CD14-positive monocyte (primary cell): ENCODE results near the gene RASGRP2. TPM values are rescaled to one million over a fixed set of nuclear protein-coding genes. Genes with fewer than 3 reads are reported as not detected.

Experiments used
- DNase-seq, 3 donors: peaks; one replicate each; pipeline ENCODE4 v3.0.0-alpha.2; 2011 to 2022
- H2AFZ ChIP-seq: 2 replicates; pipeline ENCODE4 v1.6.0; 2012; ENCODE audit warnings: mild to moderate bottlenecking, low read depth, low read length, inconsistent platforms; ENCODE audit not compliant: insufficient read depth, poor library complexity, severe bottlenecking
- H3K27ac ChIP-seq, 2 donors: 1 replicate in 1 of 2; 2 replicates in 1 of 2; pipeline ENCODE4 v1.5.1; 2012 to 2013; ENCODE audit warnings: low read length in 2 of 2, control low read depth in 1 of 2, inconsistent platforms in 1 of 2, low read depth in 1 of 2, mild to moderate bottlenecking in 1 of 2
- H3K27me3 ChIP-seq, 2 donors: one replicate each; pipeline versions ENCODE4 v1.6.0 to v1.6.1; 2011 to 2013; ENCODE audit warnings: low read length in 2 of 2; ENCODE audit not compliant: control insufficient read depth in 2 of 2, insufficient read depth in 2 of 2
- H3K36me3 ChIP-seq, 2 donors: replicated peaks in 1 of 2; 1 replicate in 1 of 2; 2 replicates in 1 of 2; pipeline versions ENCODE4 v1.5.1 to v1.6.1; 2012 to 2013; ENCODE audit warnings: low read length in 2 of 2, control low read depth in 1 of 2, inconsistent platforms in 1 of 2, mild to moderate bottlenecking in 1 of 2; ENCODE audit not compliant: insufficient read depth in 2 of 2, control insufficient read depth in 1 of 2
- H3K4me1 ChIP-seq, 2 donors: 1 replicate in 1 of 2; 2 replicates in 1 of 2; pipeline versions ENCODE4 v1.5.1 to v1.6.1; 2012 to 2013; ENCODE audit warnings: low read length in 2 of 2, control low read depth in 1 of 2, inconsistent platforms in 1 of 2, mild to moderate bottlenecking in 1 of 2, moderate library complexity in 1 of 2; ENCODE audit not compliant: insufficient read depth in 2 of 2, control insufficient read depth in 1 of 2
- H3K4me2 ChIP-seq: replicated peaks from 2 replicates; pipeline ENCODE3; 2012; ENCODE audit warnings: low read length, moderate library complexity, mild to moderate bottlenecking; ENCODE audit not compliant: poor library complexity, severe bottlenecking; ENCODE audit errors: extremely low read depth
- H3K4me3 ChIP-seq, 3 experiments: fragments of 200-600 bp in 1 of 3; sonication (generic) in 1 of 3; replicated peaks in 1 of 3; 1 replicate in 2 of 3; 2 replicates in 1 of 3; pipeline ENCODE4 v1.5.1; 2011 to 2013; ENCODE audit warnings: low read length in 3 of 3, mild to moderate bottlenecking in 3 of 3, control low read depth in 2 of 3, low read depth in 2 of 3, inconsistent platforms in 1 of 3, moderate library complexity in 1 of 3
- H3K79me2 ChIP-seq: 2 replicates; pipeline ENCODE4 v1.6.0; 2012; ENCODE audit warnings: mild to moderate bottlenecking, control low read depth, inconsistent platforms, low read length, moderate library complexity; ENCODE audit not compliant: insufficient read depth
- H3K9ac ChIP-seq: 2 replicates; pipeline ENCODE4 v1.6.0; 2017; ENCODE audit warnings: low read length, mild to moderate bottlenecking; ENCODE audit not compliant: insufficient read depth, poor library complexity, severe bottlenecking
- H3K9me3 ChIP-seq, 2 donors: replicated peaks in 1 of 2; 1 replicate in 1 of 2; 2 replicates in 1 of 2; pipeline versions ENCODE4 v1.5.1 to v1.6.1; 2012 to 2013; ENCODE audit warnings: low read length in 2 of 2, control low read depth in 1 of 2; ENCODE audit not compliant: control insufficient read depth in 1 of 2, insufficient read depth in 1 of 2
- H4K20me1 ChIP-seq: 2 replicates; pipeline ENCODE4 v1.6.0; 2012; ENCODE audit warnings: mild to moderate bottlenecking, low read length, control low read depth, moderate library complexity; ENCODE audit not compliant: insufficient read depth
- H3K27ac Mint-ChIP-seq, 7 donors: one replicate each; pipeline ENCODE4 v1.8.0; 2020; ENCODE audit warnings: mild to moderate bottlenecking in 7 of 7, mixed read lengths in 7 of 7, moderate library complexity in 6 of 7, inconsistent platforms in 2 of 7
- H3K27me3 Mint-ChIP-seq, 3 donors: one replicate each; pipeline ENCODE4 v1.8.0; 2021 to 2022; ENCODE audit warnings: low read depth in 3 of 3, mild to moderate bottlenecking in 3 of 3, mixed read lengths in 3 of 3, moderate library complexity in 3 of 3, inconsistent platforms in 1 of 3
- H3K36me3 Mint-ChIP-seq, 2 donors: one replicate each; pipeline ENCODE4 v1.8.0; 2020; ENCODE audit warnings: mixed read lengths in 2 of 2, inconsistent platforms in 1 of 2, mild to moderate bottlenecking in 1 of 2
- H3K4me1 Mint-ChIP-seq: one replicate; pipeline ENCODE4 v1.8.0; 2020; ENCODE audit warnings: mild to moderate bottlenecking, mixed read lengths
- H3K4me3 Mint-ChIP-seq, 2 donors: one replicate each; pipeline ENCODE4 v1.8.0; 2020; ENCODE audit warnings: mild to moderate bottlenecking in 2 of 2, mixed read lengths in 2 of 2, moderate library complexity in 1 of 2
- H3K9me3 Mint-ChIP-seq, 7 donors: one replicate each; pipeline ENCODE4 v1.8.0; 2020 to 2022; ENCODE audit warnings: mixed read lengths in 7 of 7, mild to moderate bottlenecking in 6 of 7, moderate library complexity in 6 of 7, inconsistent platforms in 2 of 7
- CTCF ChIP-seq: fragments of 200-600 bp; IDR thresholded peaks from one replicate; pipeline ENCODE4 v1.8.0; 2022; ENCODE audit warnings: antibody characterized with exemption, mild to moderate bottlenecking
- WGBS: methylation state at CpG from one replicate; pipeline ENCODE4 v1.1.5; 2013; ENCODE audit warnings: missing lambda C conversion rate; ENCODE audit not compliant: insufficient coverage; 5-methylcytosine and 5-hydroxymethylcytosine counted together
- intact Hi-C, 2 donors: fragments of 100-400 bp; cut with micrococcal nuclease; formaldehyde crosslinking; loops; one replicate each; pipeline versions ENCODE4 v1.15.0 to v1.15.1; 2023
- polyA plus RNA-seq, 3 donors: library from polyadenylated mRNA; depleted of rRNA in 1 of 3; unstranded in 2 of 3; stranded (reverse) in 1 of 3; fragments of 300-500 nt in 2 of 3; fragments of >200 nt in 1 of 3; fragmentation: Illumina TruSeq in 2 of 3; gene quantifications; 1 replicate in 2 of 3; 2 replicates in 1 of 3; pipeline ENCODE4 v1.2.3, GENCODE V29; 2012 to 2021

The RASGRP2 gene
- polyA plus RNA-seq, 3 donors: 67.6 to 242 (median 68.8) TPM

DNA sequence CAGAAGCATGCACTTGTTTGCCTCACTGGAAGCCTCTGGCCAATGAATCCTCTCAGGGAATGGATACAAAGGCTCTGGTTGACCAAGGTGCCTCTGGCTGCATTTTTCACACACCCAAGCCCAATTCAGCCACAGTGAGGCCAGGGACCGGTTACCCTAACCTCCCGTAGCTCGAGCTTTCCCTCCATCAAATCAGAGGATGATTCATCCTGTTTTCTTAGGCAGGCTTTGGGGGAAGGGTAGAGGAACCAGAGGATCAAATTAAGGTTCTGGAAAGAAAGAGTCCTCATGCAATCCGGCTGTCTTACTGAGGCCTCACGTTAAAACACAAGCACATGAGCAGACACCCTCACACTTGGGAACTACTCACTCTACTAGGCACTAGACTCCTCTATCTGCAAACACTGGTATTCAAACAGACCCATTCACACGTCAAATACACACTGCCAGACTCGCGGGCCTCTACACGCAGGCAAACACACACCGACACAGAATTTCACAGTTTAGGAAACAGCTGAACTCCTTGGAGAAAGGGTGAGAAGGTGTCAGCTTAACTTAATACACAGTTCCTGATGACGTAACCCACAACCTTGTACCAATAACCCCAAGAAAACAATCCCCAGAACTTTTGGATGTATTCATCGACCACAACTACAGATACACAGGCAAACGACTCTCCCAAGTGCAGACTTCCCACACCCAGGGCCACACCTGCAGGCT, 33.4 kb downstream of the RASGRP2 start:
- peaks cover 0 to 17% (median 11%) of the 10 kb centered on the region in 7 donors for H3K9me3 Mint-ChIP-seq

DNA sequence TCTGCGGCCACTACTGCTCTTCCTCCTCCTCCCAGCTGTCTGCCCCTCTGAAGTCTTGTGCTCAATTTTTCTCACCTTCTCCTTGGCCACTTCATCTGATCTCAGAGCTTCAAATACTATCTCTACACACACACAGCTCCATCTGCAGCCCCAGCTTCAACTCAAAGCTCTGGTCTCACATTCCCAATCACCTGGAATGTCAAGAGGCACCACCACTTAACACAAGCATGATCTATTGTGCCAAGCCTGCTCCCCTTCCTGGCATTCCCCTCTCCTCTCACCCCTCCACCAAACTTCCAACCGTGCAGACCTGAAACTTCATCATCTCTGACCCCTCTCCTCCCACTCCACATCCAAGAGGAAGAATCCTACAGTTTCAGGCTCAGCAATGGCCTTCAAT, 38.4 kb downstream of the RASGRP2 start:
- H3K9me3 Mint-ChIP-seq: peaks cover 0 to 2% (median 0%) of the 10 kb centered on the region in 7 donors
- Histone ChIP-seq H3K27ac (no peak overlapping the region), H3K4me2 (no peak overlapping the region), H2AFZ (no peak overlapping the region), H3K9me3 (no peaks in the 10 kb centered on the region), H3K9ac (no peak overlapping the region), H3K4me3 (no peak overlapping the region), H4K20me1 (no peaks in the 10 kb centered on the region), H3K27me3 (peaks cover 6 to 10% of the 10 kb centered on the region in 2 donors), H3K36me3 (no peaks in the 10 kb centered on the region), H3K79me2 (no peaks in the 10 kb centered on the region), H3K4me1 (no peaks in the 10 kb centered on the region)
- DNase-seq: no peak
- H3K27ac Mint-ChIP-seq: no peak overlapping the region
- no peaks in the 10 kb centered on the region for H3K36me3 Mint-ChIP-seq
- H3K4me3 Mint-ChIP-seq: no peak overlapping the region
- H3K27me3 Mint-ChIP-seq: peaks cover 15 to 26% (median 23%) of the 10 kb centered on the region in 3 donors
- 51% methylated on average over 2 of the region's 2 CpGs for WGBS
- peaks cover 4% of the 10 kb centered on the region for H3K4me1 Mint-ChIP-seq
- TF ChIP-seq CTCF: no peak
- intact Hi-C loops: no loop called here

More for the DNA sequence above, 33.4 kb downstream of the RASGRP2 start:
- no peak for DNase-seq
- Histone ChIP-seq H3K4me1 (peaks cover 8 to 19% of the 10 kb centered on the region in 2 donors), H3K36me3 (no peaks in the 10 kb centered on the region), H3K9ac (no peak overlapping the region), H3K27ac (no peak overlapping the region), H2AFZ (no peak overlapping the region), H4K20me1 (no peaks in the 10 kb centered on the region), H3K4me3 (no peak overlapping the region), H3K9me3 (peaks cover 0 to 19% of the 10 kb centered on the region in 2 donors), H3K27me3 (peaks cover 36 to 51% of the 10 kb centered on the region in 2 donors), H3K4me2 (no peak overlapping the region), H3K79me2 (no peaks in the 10 kb centered on the region)
- peaks cover 51 to 66% (median 57%) of the 10 kb centered on the region in 3 donors for H3K27me3 Mint-ChIP-seq
- H3K4me3 Mint-ChIP-seq: peak overlapping the region in 1 of 2 donors; percentile 54
- TF ChIP-seq CTCF: no peak
- intact Hi-C loops: no loop called here
- H3K4me1 Mint-ChIP-seq: peaks cover 22% of the 10 kb centered on the region
- peaks cover 6 to 14% of the 10 kb centered on the region in 2 donors for H3K36me3 Mint-ChIP-seq
- WGBS: 44% methylated on average over 5 of the region's 13 CpGs
- no peak overlapping the region for H3K27ac Mint-ChIP-seq
